HepG2 (cell line): Measurements from ENCODE around the gene DCAF8.

Source experiments
- CTCF ChIP-seq: sonication (generic); formaldehyde crosslinking; IDR thresholded peaks from 2 replicates; pipeline ENCODE4 v1.5.0; 2020; ENCODE audit warnings: mild to moderate bottlenecking, missing genetic modification reagents, moderate library complexity
- FIP1L1 ChIP-seq: fragments of 200-400 bp; formaldehyde crosslinking; IDR thresholded peaks from 2 replicates; pipeline ENCODE4 v1.6.1; 2018; ENCODE audit warnings: low read depth, mild to moderate bottlenecking, low read length, moderate library complexity, borderline replicate concordance; ENCODE audit not compliant: insufficient read depth
- GTF2F1 ChIP-seq: fragments of 150-350 bp; IDR thresholded peaks from 2 replicates; pipeline ENCODE4 v1.6.1; 2014; ENCODE audit warnings: low read length
- KLF9 ChIP-seq: IDR thresholded peaks from 2 replicates; pipeline ENCODE4 v1.6.1; 2016; ENCODE audit warnings: low read depth
- TFDP2 ChIP-seq: sonication (generic); formaldehyde crosslinking; IDR thresholded peaks from 2 replicates; pipeline ENCODE4 v1.4.0; 2020; ENCODE audit warnings: missing genetic modification reagents
- ZNF777 ChIP-seq: sonication (generic); formaldehyde crosslinking; IDR thresholded peaks from 2 replicates; pipeline ENCODE4 v1.4.0; 2020; ENCODE audit warnings: missing genetic modification reagents

GRCh38 chr1:160216301-160216700 lies 46.0 kb downstream of the DCAF8 start:
- no peak for TF ChIP-seq TFDP2 (CRISPR knock-in tag)
- TF ChIP-seq CTCF (CRISPR knock-in tag): no peak
- no peak for TF ChIP-seq ZNF777 (CRISPR knock-in tag)
- no peak for TF ChIP-seq GTF2F1
- TF ChIP-seq FIP1L1: no peak
- TF ChIP-seq KLF9 (CRISPR knock-in tag): no peak
